HepG2 (cell line): ENCODE results near the gene HOXA5. TPM values are rescaled to one million over a fixed set of nuclear protein-coding genes. Genes with fewer than 3 reads are reported as not detected.

Experiments used
- CCAR2 ChIP-seq: fragments of 200-400 bp; formaldehyde crosslinking; optimal IDR thresholded peaks from 2 replicates; pipeline ENCODE3; 2018; ENCODE audit warnings: low read depth, mild to moderate bottlenecking, low read length, moderate library complexity
- CEBPG ChIP-seq: IDR thresholded peaks from 2 replicates; pipeline ENCODE4 v1.6.1; 2016
- E2F5 ChIP-seq: sonication (generic); formaldehyde crosslinking; conservative IDR thresholded peaks from 2 replicates; pipeline ENCODE4 v1.4.0; 2020; ENCODE audit warnings: missing genetic modification reagents
- HNF4A ChIP-seq: sonication (generic); formaldehyde crosslinking; IDR thresholded peaks from 2 replicates; pipeline ENCODE4 v1.4.0; 2020; ENCODE audit warnings: missing genetic modification reagents
- MEIS2 ChIP-seq: sonication (generic); formaldehyde crosslinking; IDR thresholded peaks from 2 replicates; pipeline ENCODE4 v1.9.0; 2021; ENCODE audit warnings: mild to moderate bottlenecking, missing genetic modification reagents
- SIN3A ChIP-seq: IDR thresholded peaks from 2 replicates; pipeline ENCODE4 v1.6.1; 2011; ENCODE audit warnings: low read depth, mild to moderate bottlenecking, control low read depth, low read length, borderline replicate concordance
- SNRNP70 ChIP-seq: fragments of 200-400 bp; formaldehyde crosslinking; IDR thresholded peaks from 2 replicates; pipeline ENCODE4 v1.6.1; 2017; ENCODE audit warnings: mild to moderate bottlenecking, low read depth, low read length, moderate library complexity
- SOX6 ChIP-seq, 2 experiments: fragments of 450-650 bp in 1 of 2; sonication (generic) in 1 of 2; formaldehyde crosslinking in 1 of 2; IDR thresholded peaks; 2 replicates each; pipeline versions ENCODE4 v1.4.0 to v1.6.1; 2017 to 2020; ENCODE audit warnings: antibody characterized with exemption in 1 of 2, mild to moderate bottlenecking in 1 of 2, missing genetic modification reagents in 1 of 2
- ZNF431 ChIP-seq: sonication (generic); formaldehyde crosslinking; IDR thresholded peaks from 2 replicates; pipeline ENCODE4 v1.9.0; 2022; ENCODE audit warnings: missing genetic modification reagents, low read depth, mild to moderate bottlenecking, borderline replicate concordance
- ZNF549 ChIP-seq: sonication (generic); formaldehyde crosslinking; IDR thresholded peaks from 2 replicates; pipeline ENCODE4 v1.5.0; 2020; ENCODE audit warnings: missing genetic modification reagents
- ZNF770 ChIP-seq: sonication (generic); formaldehyde crosslinking; IDR thresholded peaks from 2 replicates; pipeline ENCODE4 v1.5.0; 2020; ENCODE audit warnings: mild to moderate bottlenecking, missing genetic modification reagents
- polyA plus RNA-seq, 8 experiments: library from polyadenylated mRNA; depleted of rRNA in 3 of 8; stranded (reverse) in 7 of 8; unstranded in 1 of 8; fragments of >200 nt; fragmentation: Illumina TruSeq in 4 of 8; extraction: Trizol in 4 of 8; gene quantifications; 2 replicates each; pipeline versions ENCODE4 v1.2.1 to v1.2.3, GENCODE V29; 2011 to 2016; ENCODE audit warnings: low read depth in 4 of 8, missing spikeins in 1 of 8, mixed read lengths in 1 of 8; ENCODE audit not compliant: insufficient read depth in 1 of 8
- total RNA-seq, 5 experiments: library from RNA; depleted of rRNA; stranded (reverse); fragments of >200 nt; fragmentation: Illumina TruSeq; extraction: Trizol; gene quantifications; 2 replicates each; pipeline ENCODE4 v1.2.3, GENCODE V29; 2016; ENCODE audit warnings: low read depth in 1 of 5
- TF ChIP-seq, protein P1 (sequence below): sonication (generic); formaldehyde crosslinking; IDR thresholded peaks from 2 replicates; pipeline ENCODE4 v1.5.0; 2020; ENCODE audit warnings: mild to moderate bottlenecking, missing genetic modification reagents, borderline replicate concordance
- TF ChIP-seq, protein P2 (sequence below): sonication (generic); formaldehyde crosslinking; IDR thresholded peaks from 2 replicates; pipeline ENCODE4 v1.5.0; 2020; ENCODE audit warnings: missing genetic modification reagents
- TF ChIP-seq, protein P3 (sequence below): sonication (generic); formaldehyde crosslinking; IDR thresholded peaks from 2 replicates; pipeline ENCODE4 v1.5.1; 2020; ENCODE audit warnings: mild to moderate bottlenecking, missing genetic modification reagents, borderline replicate concordance
- TF ChIP-seq, protein P4 (sequence below): sonication (generic); formaldehyde crosslinking; IDR thresholded peaks from 2 replicates; pipeline ENCODE4 v1.5.0; 2020; ENCODE audit warnings: missing genetic modification reagents
- TF ChIP-seq, protein P5 (sequence below): sonication (generic); formaldehyde crosslinking; IDR thresholded peaks from 2 replicates; pipeline ENCODE4 v1.5.1; 2020; ENCODE audit warnings: missing genetic modification reagents, mild to moderate bottlenecking, borderline replicate concordance

HOXA5 gene
- total and polyA plus RNA-seq, 2 of the 13 experiments (the other 11 are each of a cell fraction or from before 2014, with no cell fraction given), result 3.2 to 3.6 TPM

DNA sequence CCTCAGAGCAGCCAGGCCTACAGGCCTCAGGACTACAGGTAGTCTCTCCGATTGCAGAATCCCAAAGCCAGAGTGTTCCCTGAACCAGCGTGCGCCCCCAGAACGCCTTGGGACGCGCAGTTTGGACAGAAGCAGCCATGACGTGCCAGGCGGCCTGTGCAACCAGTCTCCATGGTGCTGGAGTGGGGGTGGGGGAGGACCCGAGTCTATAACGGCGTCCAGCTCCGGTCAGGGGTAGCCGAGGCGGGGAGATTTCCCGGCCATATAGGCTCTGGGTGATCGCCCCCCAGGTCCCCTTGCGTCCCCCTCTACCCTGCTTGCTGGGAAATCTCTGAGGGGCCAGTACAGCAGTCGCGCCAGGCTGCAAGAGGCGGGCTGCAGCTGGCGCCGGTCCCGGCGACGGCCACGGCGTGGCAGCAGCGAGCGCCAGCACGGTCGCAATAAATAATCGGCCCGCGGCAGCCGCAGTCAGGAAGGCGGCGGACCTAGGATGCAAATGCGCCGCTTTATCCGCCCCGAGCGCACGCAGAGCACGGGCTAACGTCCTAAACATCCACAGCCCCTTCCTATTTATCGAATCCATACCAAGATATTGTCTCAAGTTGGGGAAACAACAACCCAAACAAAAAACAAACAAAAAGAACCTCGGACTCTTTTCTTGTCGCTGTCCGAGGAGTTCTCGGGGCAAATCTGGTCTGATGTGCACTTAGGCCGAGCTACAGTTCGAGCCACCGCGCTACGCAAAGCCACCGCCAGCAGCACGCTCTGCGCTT lies 7.3 kb upstream of the HOXA5 start (continued):
- TF ChIP-seq, protein P1, sequence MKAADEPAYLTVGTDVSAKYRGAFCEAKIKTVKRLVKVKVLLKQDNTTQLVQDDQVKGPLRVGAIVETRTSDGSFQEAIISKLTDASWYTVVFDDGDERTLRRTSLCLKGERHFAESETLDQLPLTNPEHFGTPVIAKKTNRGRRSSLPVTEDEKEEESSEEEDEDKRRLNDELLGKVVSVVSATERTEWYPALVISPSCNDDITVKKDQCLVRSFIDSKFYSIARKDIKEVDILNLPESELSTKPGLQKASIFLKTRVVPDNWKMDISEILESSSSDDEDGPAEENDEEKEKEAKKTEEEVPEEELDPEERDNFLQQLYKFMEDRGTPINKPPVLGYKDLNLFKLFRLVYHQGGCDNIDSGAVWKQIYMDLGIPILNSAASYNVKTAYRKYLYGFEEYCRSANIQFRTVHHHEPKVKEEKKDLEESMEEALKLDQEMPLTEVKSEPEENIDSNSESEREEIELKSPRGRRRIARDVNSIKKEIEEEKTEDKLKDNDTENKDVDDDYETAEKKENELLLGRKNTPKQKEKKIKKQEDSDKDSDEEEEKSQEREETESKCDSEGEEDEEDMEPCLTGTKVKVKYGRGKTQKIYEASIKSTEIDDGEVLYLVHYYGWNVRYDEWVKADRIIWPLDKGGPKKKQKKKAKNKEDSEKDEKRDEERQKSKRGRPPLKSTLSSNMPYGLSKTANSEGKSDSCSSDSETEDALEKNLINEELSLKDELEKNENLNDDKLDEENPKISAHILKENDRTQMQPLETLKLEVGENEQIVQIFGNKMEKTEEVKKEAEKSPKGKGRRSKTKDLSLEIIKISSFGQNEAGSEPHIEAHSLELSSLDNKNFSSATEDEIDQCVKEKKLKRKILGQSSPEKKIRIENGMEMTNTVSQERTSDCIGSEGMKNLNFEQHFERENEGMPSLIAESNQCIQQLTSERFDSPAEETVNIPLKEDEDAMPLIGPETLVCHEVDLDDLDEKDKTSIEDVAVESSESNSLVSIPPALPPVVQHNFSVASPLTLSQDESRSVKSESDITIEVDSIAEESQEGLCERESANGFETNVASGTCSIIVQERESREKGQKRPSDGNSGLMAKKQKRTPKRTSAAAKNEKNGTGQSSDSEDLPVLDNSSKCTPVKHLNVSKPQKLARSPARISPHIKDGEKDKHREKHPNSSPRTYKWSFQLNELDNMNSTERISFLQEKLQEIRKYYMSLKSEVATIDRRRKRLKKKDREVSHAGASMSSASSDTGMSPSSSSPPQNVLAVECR, result peak; percentile 69; the same call in 1 of the 2 replicates
- TF ChIP-seq SNRNP70 (no peak), SOX6 (IDR thresholded peaks at IDR 0.05) (no peak), SOX6 (CRISPR knock-in tag; IDR thresholded peaks at IDR 0.05) (no peak), MEIS2 (CRISPR knock-in tag) (no peak), ZNF431 (CRISPR knock-in tag) (no peak), SIN3A (no peak), E2F5 (CRISPR knock-in tag) (no peak), CEBPG (CRISPR knock-in tag) (no peak), CCAR2 (no peak), HNF4A (no peak), ZNF549 (CRISPR knock-in tag) (no peak), ZNF770 (CRISPR knock-in tag) (no peak)
- TF ChIP-seq, protein P2, sequence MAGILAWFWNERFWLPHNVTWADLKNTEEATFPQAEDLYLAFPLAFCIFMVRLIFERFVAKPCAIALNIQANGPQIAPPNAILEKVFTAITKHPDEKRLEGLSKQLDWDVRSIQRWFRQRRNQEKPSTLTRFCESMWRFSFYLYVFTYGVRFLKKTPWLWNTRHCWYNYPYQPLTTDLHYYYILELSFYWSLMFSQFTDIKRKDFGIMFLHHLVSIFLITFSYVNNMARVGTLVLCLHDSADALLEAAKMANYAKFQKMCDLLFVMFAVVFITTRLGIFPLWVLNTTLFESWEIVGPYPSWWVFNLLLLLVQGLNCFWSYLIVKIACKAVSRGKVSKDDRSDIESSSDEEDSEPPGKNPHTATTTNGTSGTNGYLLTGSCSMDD (CRISPR knock-in tag), result no peak
- TF ChIP-seq, protein P3, sequence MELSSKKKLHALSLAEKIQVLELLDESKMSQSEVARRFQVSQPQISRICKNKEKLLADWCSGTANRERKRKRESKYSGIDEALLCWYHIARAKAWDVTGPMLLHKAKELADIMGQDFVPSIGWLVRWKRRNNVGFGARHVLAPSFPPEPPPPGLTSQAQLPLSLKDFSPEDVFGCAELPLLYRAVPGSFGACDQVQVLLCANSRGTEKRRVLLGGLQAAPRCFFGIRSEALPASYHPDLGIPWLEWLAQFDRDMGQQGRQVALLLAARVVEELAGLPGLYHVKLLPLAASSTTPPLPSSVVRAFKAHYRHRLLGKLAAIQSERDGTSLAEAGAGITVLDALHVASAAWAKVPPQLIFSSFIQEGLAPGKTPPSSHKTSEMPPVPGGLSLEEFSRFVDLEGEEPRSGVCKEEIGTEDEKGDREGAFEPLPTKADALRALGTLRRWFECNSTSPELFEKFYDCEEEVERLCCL (CRISPR knock-in tag), result no peak
- TF ChIP-seq, protein P4, sequence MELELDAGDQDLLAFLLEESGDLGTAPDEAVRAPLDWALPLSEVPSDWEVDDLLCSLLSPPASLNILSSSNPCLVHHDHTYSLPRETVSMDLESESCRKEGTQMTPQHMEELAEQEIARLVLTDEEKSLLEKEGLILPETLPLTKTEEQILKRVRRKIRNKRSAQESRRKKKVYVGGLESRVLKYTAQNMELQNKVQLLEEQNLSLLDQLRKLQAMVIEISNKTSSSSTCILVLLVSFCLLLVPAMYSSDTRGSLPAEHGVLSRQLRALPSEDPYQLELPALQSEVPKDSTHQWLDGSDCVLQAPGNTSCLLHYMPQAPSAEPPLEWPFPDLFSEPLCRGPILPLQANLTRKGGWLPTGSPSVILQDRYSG, result no peak
- TF ChIP-seq, protein P5, sequence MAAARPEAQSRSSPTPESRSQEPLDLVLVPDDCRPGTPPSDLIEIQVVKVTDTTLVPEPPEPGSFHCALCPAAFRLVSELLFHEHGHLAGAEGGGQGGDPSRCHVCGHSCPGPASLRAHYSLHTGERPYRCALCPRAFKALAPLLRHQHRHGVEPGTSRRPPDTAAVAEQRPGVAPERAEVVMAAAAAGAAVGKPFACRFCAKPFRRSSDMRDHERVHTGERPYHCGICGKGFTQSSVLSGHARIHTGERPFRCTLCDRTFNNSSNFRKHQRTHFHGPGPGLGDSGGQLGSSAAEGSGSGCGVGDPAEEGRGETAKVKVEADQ (CRISPR knock-in tag), result peak; percentile 69; the same call in 1 of the 2 replicates
